ENCODE measurements around the gene POLD2. TPM values are rescaled to one million over a fixed set of nuclear protein-coding genes. Genes with fewer than 3 reads are reported as not detected.

POLD2 gene
- total RNA-seq, 1 experiment from 2014 or later, result 154 TPM

DNA sequence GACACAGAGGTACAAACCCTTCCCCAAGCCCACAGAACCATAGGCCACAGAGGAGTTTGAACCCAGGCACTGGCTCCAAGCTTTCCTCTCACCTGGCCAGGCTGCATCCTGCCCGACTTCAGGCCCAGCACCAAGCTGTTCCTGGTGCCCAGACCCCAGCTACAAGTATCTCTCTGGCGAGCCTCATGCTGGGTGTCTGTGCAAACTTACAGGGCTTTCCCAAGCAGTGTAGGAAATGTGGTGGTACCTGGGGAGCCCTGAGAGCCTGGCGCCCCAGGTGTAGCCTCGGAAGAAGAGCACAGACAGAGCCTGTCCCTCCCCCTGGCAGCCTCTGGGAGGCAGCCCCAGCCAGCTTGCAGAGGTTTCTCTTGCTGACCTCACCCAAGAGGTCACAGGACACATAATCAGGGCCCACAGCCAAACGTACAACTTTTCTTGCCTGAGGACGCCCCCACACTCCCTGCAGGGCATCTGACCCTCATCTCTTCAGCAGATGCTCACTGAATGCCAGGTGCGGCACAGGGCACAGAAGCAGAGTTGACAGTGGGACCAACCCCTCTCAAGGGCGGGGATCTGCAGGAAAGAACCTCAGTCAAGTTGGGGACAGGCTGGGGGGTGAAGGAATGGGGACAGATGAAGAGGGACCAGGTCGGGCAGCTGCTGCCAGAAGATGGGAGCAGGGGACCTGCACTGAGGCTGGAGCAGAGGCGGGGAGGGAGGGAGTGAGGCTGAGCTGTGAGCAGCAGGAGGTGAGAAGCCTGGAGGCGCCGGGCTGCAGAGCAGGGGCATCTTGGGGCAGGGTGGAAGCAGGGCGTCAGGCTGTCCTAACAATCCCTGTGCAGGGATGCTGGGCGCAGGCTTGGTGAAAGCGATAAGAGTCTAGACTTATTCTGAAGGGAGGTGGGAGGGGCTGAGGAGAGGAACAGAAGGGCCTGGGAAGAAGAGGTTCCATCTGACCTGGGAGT lies 34.0 kb upstream of the POLD2 start (continued):
- no peak for TF ChIP-seq ZNF138 (CRISPR knock-in tag; conservative IDR thresholded peaks at IDR 0.05)
- TF ChIP-seq NFATC4 (CRISPR knock-in tag; IDR thresholded peaks at IDR 0.05), result no peak
- no peak for TF ChIP-seq NFE2L1 (CRISPR knock-in tag; IDR thresholded peaks at IDR 0.05)
- TF ChIP-seq FOXP1 (CRISPR knock-in tag; IDR thresholded peaks at IDR 0.05; ENCODE audit: borderline replicate concordance), result no peak
- no peak for TF ChIP-seq TP53 (CRISPR knock-in tag; IDR thresholded peaks at IDR 0.05)
- TF ChIP-seq ETV6 (CRISPR knock-in tag; IDR thresholded peaks at IDR 0.05), result no peak
- TF ChIP-seq, protein P1, sequence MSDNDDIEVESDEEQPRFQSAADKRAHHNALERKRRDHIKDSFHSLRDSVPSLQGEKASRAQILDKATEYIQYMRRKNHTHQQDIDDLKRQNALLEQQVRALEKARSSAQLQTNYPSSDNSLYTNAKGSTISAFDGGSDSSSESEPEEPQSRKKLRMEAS (CRISPR knock-in tag; IDR thresholded peaks at IDR 0.05), result no peak
- TF ChIP-seq CREM (CRISPR knock-in tag; IDR thresholded peaks at IDR 0.05), result no peak
- TF ChIP-seq, protein P2, sequence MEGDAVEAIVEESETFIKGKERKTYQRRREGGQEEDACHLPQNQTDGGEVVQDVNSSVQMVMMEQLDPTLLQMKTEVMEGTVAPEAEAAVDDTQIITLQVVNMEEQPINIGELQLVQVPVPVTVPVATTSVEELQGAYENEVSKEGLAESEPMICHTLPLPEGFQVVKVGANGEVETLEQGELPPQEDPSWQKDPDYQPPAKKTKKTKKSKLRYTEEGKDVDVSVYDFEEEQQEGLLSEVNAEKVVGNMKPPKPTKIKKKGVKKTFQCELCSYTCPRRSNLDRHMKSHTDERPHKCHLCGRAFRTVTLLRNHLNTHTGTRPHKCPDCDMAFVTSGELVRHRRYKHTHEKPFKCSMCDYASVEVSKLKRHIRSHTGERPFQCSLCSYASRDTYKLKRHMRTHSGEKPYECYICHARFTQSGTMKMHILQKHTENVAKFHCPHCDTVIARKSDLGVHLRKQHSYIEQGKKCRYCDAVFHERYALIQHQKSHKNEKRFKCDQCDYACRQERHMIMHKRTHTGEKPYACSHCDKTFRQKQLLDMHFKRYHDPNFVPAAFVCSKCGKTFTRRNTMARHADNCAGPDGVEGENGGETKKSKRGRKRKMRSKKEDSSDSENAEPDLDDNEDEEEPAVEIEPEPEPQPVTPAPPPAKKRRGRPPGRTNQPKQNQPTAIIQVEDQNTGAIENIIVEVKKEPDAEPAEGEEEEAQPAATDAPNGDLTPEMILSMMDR (IDR thresholded peaks at IDR 0.05), result no peak
- TF ChIP-seq RORB (CRISPR knock-in tag; IDR thresholded peaks at IDR 0.05), result no peak
- TF ChIP-seq, protein P3, sequence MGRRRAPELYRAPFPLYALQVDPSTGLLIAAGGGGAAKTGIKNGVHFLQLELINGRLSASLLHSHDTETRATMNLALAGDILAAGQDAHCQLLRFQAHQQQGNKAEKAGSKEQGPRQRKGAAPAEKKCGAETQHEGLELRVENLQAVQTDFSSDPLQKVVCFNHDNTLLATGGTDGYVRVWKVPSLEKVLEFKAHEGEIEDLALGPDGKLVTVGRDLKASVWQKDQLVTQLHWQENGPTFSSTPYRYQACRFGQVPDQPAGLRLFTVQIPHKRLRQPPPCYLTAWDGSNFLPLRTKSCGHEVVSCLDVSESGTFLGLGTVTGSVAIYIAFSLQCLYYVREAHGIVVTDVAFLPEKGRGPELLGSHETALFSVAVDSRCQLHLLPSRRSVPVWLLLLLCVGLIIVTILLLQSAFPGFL (CRISPR knock-in tag; IDR thresholded peaks at IDR 0.05; ENCODE audit: borderline replicate concordance), result no peak

DNA sequence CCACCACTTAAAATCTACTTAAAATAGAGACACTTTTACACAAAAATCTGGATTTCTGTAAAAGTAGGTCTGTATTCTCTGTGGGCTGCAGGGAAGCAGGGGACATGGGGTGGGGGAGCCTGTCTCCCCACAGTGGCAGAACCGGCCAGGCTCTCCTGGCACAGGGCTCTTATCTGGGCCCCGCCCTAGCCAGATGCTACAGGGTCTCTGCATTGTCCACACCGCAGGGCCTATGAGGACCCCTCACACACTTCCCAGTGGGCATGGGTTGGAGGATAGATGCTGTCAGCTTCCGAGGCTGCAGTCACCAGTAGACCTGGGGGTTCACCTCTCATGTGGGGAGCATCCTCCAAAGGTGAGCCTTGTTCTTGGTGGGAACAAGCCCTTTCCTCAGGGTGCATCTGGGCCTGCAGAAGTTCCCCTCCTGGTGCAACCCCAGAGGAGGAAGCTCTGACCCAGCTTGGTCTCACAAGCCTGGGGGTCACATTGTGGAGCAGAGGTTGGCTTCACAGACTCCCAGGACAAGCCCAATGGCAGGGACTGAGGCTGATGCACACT lies 33.2 kb upstream of the POLD2 start:
- ChIA-PET CTCF (interaction anchor here (1.0 to 1.8 kb wide), 5 partner anchors 9 to 84 kb away, joined by 3 to 6 read pairs (median 3); partner anchors contain the start of gene AEBP1), POLR2A (no interaction called here)
- Mint-ChIP-seq H3K4me1 (no peaks in the 10 kb centered on the region), H3K36me3 (no peaks in the 10 kb centered on the region), H3K4me3 (no peak overlapping the region), H3K27me3 (ENCODE audit: low read depth) (no peaks in the 10 kb centered on the region), H3K27ac (no peak overlapping the region), H3K9me3 (no peaks in the 10 kb centered on the region)
- ATAC-seq (no peak), DNase-seq (ENCODE audit: low spot score) (no peak)
- TF ChIP-seq ZNF671 (CRISPR knock-in tag; IDR thresholded peaks at IDR 0.05), result no peak
- TF ChIP-seq, protein P4, sequence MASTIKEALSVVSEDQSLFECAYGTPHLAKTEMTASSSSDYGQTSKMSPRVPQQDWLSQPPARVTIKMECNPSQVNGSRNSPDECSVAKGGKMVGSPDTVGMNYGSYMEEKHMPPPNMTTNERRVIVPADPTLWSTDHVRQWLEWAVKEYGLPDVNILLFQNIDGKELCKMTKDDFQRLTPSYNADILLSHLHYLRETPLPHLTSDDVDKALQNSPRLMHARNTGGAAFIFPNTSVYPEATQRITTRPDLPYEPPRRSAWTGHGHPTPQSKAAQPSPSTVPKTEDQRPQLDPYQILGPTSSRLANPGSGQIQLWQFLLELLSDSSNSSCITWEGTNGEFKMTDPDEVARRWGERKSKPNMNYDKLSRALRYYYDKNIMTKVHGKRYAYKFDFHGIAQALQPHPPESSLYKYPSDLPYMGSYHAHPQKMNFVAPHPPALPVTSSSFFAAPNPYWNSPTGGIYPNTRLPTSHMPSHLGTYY (CRISPR knock-in tag; IDR thresholded peaks at IDR 0.05), result no peak
- TF ChIP-seq ZNF416 (CRISPR knock-in tag; IDR thresholded peaks at IDR 0.05), result no peak
- TF ChIP-seq ZNF219 (CRISPR knock-in tag; IDR thresholded peaks at IDR 0.05; ENCODE audit: borderline replicate concordance), result no peak
- TF ChIP-seq, protein P5, sequence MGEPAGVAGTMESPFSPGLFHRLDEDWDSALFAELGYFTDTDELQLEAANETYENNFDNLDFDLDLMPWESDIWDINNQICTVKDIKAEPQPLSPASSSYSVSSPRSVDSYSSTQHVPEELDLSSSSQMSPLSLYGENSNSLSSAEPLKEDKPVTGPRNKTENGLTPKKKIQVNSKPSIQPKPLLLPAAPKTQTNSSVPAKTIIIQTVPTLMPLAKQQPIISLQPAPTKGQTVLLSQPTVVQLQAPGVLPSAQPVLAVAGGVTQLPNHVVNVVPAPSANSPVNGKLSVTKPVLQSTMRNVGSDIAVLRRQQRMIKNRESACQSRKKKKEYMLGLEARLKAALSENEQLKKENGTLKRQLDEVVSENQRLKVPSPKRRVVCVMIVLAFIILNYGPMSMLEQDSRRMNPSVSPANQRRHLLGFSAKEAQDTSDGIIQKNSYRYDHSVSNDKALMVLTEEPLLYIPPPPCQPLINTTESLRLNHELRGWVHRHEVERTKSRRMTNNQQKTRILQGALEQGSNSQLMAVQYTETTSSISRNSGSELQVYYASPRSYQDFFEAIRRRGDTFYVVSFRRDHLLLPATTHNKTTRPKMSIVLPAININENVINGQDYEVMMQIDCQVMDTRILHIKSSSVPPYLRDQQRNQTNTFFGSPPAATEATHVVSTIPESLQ (CRISPR knock-in tag; IDR thresholded peaks at IDR 0.05), result no peak
- TF ChIP-seq TEAD1 (CRISPR knock-in tag; IDR thresholded peaks at IDR 0.05), result no peak
- no peak for TF ChIP-seq SP1 (CRISPR knock-in tag; conservative IDR thresholded peaks at IDR 0.05)
- TF ChIP-seq, protein P6, sequence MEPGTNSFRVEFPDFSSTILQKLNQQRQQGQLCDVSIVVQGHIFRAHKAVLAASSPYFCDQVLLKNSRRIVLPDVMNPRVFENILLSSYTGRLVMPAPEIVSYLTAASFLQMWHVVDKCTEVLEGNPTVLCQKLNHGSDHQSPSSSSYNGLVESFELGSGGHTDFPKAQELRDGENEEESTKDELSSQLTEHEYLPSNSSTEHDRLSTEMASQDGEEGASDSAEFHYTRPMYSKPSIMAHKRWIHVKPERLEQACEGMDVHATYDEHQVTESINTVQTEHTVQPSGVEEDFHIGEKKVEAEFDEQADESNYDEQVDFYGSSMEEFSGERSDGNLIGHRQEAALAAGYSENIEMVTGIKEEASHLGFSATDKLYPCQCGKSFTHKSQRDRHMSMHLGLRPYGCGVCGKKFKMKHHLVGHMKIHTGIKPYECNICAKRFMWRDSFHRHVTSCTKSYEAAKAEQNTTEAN (CRISPR knock-in tag; IDR thresholded peaks at IDR 0.05), result no peak
- TF ChIP-seq, protein P7, sequence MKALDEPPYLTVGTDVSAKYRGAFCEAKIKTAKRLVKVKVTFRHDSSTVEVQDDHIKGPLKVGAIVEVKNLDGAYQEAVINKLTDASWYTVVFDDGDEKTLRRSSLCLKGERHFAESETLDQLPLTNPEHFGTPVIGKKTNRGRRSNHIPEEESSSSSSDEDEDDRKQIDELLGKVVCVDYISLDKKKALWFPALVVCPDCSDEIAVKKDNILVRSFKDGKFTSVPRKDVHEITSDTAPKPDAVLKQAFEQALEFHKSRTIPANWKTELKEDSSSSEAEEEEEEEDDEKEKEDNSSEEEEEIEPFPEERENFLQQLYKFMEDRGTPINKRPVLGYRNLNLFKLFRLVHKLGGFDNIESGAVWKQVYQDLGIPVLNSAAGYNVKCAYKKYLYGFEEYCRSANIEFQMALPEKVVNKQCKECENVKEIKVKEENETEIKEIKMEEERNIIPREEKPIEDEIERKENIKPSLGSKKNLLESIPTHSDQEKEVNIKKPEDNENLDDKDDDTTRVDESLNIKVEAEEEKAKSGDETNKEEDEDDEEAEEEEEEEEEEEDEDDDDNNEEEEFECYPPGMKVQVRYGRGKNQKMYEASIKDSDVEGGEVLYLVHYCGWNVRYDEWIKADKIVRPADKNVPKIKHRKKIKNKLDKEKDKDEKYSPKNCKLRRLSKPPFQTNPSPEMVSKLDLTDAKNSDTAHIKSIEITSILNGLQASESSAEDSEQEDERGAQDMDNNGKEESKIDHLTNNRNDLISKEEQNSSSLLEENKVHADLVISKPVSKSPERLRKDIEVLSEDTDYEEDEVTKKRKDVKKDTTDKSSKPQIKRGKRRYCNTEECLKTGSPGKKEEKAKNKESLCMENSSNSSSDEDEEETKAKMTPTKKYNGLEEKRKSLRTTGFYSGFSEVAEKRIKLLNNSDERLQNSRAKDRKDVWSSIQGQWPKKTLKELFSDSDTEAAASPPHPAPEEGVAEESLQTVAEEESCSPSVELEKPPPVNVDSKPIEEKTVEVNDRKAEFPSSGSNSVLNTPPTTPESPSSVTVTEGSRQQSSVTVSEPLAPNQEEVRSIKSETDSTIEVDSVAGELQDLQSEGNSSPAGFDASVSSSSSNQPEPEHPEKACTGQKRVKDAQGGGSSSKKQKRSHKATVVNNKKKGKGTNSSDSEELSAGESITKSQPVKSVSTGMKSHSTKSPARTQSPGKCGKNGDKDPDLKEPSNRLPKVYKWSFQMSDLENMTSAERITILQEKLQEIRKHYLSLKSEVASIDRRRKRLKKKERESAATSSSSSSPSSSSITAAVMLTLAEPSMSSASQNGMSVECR (CRISPR knock-in tag; IDR thresholded peaks at IDR 0.05; ENCODE audit: borderline replicate concordance), result no peak

Data from WTC11 (cell line).